SW480 (cell line): ENCODE data around the gene SHMT2.
A peak's percentile ranks its signal among the peaks of the same experiment; 100 is the strongest.

Source experiments
- DNase-seq: peaks from one replicate; pipeline ENCODE4 v3.0.0-alpha.2; 2016; ENCODE audit warnings: low spot score

The SHMT2 gene

DNA sequence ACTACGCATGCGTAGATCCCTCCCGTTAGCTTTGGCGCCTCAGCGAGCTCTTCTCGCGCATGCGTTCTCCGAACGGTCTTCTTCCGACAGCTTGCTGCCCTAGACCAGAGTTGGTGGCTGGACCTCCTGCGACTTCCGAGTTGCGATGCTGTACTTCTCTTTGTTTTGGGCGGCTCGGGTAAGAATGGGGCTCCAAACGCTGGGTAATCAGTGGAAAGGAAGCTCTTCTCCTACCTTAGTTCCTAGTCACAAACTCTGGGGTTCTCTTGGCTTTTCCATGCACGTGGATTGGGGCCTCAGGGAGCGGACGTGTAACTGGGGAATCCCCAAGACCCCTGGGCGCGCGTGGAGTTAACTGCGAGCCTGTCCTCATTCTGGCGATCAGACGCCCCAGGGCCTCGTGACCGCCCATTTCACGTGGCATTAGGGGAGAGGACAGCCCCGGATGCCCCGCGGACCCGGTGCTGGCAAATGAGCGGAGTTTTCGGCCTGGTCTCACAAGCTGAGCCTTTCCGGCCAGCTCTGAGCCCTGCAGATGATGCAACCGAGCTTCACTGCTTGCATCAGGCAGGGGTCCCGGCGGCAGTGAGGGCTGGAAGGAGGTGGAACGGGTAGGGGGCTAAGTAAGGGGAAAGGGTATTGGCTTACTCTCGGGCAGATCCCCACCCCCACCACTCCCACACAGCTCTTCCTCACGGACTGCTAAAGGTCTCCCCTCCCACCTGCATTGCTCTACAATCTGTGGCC is at the start of gene SHMT2:
Gene SHMT2 (plus strand): TSS at position 78 of the 747 bp plus-strand sequence. CDS start 68 bp downstream, at position 146.
- peak; percentile 96 for DNase-seq

DNA sequence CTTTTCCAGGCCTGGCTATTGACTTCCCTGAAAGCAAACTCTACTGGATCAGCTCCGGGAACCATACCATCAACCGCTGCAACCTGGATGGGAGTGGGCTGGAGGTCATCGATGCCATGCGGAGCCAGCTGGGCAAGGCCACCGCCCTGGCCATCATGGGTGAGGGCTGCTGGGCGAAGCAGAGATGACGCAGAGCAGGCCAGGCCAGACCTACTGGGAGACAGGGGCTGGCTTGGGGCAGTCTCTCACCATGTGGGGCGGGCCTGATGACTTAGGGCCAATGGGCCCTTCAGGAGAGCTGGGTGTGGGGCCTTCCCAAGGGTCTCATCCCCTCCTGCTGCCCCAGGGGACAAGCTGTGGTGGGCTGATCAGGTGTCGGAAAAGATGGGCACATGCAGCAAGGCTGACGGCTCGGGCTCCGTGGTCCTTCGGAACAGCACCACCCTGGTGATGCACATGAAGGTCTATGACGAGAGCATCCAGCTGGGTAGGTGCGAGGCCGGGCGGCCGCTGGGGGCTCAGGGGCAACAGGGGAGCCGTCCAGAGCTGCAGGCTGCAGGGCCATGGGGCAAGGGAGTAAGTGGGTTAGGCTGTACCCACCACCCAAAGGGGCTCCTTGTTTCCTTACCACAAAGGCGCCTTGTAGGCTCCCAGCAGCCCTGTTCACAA is 49.1 kb upstream of the SHMT2 start:
- DNase-seq = no peak

DNA sequence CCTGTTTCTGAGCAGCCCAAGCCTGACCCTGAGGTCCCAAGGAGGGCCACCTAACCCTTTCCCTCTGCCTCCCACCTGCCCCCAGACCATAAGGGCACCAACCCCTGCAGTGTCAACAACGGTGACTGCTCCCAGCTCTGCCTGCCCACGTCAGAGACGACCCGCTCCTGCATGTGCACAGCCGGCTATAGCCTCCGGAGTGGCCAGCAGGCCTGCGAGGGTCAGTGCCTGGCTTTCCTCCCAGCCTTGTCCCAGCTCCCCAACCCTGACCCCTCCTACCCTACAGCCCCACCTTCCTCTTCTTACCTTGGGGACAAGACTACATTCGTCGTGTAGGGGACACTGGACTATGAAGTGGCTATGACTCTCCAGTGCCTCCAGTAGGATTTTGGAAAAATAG is 48.4 kb upstream of the SHMT2 start:
- DNase-seq = no peak

DNA sequence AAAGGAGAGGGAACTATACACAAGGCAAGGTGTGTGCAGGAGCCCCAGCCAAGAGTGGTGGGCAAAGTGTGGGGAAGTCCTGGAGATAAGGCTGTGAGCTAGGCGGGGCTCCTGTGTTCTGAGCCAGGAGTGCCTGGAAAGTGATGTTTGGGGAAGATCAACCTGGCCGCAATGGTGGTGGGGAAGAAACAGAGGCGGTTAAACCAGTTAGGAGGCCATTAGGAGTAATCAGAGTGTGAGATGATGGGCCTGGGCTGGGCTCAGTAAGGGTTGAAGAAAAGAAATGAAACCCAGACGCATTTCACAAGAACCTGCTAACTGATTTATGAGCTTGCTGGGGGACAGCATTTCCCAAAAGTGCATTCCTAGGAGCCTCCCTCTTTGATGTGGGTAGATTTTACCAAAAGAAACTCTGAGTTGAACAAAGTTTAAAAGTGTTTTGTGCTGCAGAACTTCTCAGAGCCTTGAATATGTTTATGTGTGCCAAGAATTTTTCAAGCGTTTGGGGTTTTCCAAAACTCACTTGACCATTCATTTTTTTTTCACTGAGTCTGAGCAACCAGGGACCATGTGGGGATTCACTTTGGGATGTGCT is 47.9 kb upstream of the SHMT2 start:
- peak; percentile 30 for DNase-seq

DNA sequence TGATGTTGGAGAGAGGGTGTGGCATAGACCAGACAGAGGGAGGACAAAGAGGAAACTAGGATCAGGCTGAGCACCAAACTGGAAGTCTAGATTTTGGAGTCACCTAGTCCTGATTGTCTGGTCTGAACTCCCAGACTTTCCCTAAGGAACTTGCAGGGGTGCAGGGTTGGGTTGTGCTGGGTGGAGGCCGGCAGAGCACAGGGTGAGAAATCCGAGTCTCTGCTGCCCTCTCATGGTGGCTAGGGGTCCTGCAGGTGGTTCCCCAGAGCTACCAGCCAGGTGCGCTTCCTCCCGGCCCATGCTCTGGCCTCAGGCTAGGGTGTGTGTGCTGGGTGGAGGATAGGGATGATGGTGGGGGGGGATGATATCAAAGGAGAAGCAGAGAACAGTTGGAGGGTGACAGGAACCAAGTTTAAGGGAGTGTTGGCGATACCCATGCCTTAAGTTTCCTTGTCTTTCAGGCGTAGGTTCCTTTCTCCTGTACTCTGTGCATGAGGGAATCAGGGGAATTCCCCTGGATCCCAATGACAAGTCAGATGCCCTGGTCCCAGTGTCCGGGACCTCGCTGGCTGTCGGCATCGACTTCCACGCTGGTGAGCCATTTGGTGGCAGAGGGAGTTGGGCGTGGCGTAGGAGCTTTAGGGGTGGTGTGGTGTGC is 46.5 kb upstream of the SHMT2 start:
- peak; percentile 75 for DNase-seq

DNA sequence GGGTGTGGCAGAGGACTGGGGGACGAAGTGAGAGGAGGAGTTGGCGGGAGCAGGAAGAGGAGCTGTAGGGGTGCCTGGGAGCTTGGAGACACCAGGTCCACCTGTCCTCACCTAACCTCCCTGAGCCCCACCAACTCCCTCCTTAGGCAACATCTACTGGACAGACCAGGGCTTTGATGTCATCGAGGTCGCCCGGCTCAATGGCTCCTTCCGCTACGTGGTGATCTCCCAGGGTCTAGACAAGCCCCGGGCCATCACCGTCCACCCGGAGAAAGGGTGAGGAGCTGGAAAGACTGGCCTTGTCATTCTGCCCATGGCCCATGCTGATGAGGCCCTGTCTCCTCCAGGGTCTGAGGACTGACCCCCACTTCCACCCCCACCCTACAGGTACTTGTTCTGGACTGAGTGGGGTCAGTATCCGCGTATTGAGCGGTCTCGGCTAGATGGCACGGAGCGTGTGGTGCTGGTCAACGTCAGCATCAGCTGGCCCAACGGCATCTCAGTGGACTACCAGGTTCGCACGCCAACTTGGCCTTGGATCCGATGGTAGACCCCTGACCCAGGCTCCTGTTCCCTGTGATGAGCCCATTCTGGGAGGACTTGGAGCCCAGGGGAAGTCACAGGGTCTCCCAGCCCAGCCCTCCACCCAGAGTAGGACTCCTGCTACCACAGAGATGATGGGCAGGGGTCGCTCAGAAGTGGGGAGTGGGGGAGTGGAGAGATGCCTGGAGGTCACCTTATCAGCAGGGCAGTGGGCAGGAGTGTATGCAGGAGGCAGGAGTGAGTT is 45.4 kb upstream of the SHMT2 start:
- DNase-seq = no peak

DNA sequence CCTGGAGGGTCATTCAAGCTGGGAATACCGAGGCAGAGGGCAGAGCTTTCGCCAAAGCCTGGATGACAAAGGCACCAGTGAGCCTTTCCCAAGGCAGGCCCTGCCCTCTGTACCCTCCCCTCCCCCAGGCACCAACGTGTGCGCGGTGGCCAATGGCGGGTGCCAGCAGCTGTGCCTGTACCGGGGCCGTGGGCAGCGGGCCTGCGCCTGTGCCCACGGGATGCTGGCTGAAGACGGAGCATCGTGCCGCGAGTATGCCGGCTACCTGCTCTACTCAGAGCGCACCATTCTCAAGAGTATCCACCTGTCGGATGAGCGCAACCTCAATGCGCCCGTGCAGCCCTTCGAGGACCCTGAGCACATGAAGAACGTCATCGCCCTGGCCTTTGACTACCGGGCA is 44.1 kb upstream of the SHMT2 start:
- no peak for DNase-seq

DNA sequence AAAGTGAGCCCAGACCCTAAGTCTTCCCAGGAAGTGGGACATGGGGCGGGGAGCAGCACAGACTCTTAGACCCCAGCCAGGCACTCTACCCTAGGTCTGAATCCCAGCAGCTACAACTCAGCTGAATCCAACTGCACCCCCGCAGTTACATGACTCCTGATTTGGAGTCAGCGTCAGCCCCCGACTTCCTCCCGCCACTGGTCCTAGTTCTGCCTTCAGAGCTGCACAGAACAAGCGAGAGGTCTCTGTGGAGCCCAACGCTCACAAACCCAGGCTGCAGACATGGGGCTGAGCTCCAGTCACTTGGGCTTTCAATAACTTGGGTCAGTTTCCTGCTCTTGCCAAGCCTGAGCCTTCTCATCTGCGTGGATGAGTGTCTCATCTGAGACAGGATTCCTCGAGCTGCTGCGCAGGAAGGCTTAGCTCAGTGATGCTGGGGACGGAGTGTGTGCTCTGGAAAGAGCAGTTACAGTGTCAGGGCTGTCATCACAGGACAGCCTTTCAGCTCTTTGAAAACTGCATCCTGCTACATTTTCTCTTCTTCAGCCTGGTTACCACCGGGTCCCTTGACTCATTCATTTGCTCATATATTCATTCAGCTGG is 43.5 kb upstream of the SHMT2 start:
- DNase-seq = no peak

DNA sequence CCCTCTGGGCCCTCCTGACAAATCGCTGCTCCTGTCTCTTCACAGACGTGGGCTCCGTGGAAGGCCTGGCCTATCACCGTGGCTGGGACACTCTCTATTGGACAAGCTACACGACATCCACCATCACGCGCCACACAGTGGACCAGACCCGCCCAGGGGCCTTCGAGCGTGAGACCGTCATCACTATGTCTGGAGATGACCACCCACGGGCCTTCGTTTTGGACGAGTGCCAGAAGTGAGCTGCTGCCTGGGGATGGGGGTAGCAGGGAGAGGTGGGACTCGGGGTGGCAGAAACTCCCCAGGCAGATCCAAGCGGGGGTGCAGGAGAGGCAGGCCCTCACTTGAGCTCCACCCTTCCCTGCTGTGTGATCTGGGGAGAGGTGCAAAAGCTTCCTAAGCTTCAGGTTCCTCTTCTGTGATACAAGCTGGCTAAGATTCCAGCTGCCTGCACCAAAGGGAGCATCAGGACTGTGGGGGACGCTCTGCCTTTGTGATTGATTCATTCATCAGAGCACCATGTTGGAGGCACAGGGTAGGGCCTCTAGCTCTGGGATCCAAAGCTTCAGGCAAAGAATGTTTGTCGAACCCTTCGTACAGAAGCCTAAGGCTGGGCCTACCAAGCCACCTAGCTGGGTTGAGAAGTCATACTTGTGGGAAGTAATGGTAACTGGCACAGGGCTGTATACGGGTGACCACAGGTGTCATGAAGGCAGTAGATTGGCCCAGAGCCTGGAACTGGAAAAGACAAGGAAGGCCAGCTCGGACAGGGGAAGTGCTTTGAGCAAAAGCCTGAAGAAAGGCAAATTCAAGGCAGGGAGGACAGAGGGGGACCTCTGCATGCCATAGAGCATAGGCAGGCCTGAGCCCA is 42.1 kb upstream of the SHMT2 start:
- DNase-seq = no peak

DNA sequence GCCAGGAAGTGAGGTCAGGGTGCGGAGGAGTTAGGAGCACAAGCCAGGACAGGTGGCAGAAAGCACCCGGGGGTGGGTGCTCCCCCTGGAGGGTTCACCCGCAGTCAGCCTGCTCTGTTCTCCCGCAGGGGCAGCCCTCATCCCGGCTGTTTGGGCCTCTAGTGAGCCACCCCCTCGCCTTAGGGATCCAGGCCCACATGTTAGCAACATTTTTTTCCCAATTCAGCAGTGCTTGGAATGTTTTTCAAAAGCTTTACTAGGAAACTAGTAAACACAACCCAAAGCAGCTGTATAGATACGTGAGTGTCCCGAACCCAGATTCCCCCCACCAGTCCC is 41.5 kb upstream of the SHMT2 start:
- DNase-seq = no peak

DNA sequence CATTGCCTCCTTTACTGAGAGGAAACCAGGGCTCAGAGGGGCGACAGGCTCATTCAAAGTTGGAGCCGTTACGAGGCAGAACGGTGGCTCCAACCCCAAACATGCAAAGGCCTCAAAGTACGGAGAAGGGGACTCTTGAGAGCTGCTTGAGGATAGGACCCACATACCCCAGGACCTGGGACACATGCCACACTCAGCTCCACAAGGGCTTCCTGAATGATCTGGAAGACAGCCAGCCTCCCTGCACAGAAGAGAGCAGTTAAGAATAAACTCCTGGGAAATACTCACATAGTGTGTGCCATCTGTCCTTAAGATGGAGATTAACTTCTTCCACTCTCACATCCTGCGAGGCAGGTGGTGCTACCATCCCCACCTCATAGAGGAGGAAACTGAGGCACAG is 39.5 kb upstream of the SHMT2 start:
- DNase-seq = no peak

DNA sequence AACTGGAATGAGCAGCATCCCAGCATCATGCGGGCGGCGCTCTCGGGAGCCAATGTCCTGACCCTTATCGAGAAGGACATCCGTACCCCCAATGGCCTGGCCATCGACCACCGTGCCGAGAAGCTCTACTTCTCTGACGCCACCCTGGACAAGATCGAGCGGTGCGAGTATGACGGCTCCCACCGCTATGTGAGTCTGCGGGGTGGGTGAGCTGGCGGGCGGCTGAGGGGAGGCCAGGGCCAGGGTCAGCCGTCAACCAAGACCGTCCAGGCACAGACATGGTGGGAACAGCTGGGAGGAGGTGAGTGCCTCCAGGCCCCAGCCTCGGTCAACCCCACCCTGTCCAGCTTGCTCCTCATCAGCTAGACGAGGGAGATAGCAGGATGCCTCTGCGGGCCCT is 38.7 kb upstream of the SHMT2 start:
- no peak for DNase-seq

DNA sequence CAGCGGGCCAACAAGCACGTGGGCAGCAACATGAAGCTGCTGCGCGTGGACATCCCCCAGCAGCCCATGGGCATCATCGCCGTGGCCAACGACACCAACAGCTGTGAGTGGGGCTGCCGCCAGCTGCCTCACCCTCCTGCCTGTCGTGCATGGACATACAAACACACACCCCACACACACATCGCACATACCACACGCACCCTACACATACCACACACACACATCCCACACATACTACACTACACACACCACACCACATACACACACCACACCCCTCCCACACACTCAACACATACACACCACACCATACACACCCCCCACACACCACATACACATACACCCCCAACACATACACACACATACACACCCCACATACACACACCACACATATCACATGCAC is 38.1 kb upstream of the SHMT2 start:
- DNase-seq = no peak

DNA sequence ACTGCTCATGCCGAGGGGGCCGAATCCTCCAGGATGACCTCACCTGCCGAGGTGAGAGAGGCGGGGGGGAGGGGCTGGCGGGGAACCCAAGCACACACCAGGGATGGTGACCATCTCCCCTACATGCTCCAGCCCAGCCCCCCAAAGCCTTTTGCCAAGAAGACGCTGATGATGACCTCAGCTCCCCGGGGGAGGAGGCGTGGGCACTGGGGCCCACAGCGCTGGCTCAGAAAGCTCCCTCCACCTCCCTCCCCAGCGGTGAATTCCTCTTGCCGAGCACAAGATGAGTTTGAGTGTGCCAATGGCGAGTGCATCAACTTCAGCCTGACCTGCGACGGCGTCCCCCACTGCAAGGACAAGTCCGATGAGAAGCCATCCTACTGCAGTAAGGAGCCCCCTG is 36.6 kb upstream of the SHMT2 start:
- no peak for DNase-seq

DNA sequence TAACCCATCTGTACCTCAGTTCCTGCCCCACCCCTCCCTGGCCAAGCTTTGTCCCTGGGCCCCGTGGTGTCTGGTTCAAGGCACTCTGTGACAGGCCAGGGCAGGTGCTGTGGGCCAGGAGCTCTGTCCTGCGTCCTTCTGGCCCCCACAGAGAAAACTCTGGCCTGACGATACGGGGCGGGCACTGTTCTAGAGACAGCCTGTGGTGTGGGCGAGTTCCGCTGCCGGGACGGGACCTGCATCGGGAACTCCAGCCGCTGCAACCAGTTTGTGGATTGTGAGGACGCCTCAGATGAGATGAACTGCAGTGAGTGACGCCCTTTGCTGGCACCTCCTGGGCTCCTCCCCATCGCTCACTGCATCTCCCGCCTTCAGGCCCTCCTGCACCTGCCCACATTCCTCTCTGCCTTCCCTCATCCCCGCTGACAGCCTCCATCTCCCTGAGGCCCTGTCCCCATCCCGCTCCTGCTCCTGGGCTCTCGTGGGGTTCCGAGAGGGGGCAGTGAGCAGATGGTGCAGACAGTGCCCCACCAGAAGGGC is 35.7 kb upstream of the SHMT2 start:
- DNase-seq = no peak

DNA sequence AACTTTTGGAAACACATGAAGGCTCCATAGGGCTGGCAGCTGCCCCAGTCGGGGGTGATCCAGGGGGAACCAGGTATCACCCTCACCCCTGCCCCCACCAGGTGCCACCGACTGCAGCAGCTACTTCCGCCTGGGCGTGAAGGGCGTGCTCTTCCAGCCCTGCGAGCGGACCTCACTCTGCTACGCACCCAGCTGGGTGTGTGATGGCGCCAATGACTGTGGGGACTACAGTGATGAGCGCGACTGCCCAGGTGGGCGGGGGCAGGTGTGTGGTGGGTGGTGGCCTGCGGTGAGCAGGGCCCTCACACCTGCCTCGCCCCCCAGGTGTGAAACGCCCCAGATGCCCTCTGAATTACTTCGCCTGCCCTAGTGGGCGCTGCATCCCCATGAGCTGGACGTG is 35.3 kb upstream of the SHMT2 start:
- DNase-seq = no peak

DNA sequence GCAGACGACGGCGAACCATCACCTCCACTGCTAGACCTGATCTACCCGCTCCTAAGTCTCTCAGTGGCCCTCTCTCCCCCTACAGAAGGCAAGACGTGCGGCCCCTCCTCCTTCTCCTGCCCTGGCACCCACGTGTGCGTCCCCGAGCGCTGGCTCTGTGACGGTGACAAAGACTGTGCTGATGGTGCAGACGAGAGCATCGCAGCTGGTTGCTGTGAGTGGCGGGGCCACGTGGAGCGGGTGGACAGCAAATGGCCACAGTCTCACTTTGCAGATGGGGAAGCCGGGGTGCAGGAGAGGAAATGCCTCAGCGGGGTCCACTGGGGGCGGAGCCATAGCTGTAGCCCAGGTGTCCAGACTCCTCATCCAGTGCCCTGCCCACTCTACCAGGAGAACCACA is 34.3 kb upstream of the SHMT2 start:
- DNase-seq = no peak

DNA sequence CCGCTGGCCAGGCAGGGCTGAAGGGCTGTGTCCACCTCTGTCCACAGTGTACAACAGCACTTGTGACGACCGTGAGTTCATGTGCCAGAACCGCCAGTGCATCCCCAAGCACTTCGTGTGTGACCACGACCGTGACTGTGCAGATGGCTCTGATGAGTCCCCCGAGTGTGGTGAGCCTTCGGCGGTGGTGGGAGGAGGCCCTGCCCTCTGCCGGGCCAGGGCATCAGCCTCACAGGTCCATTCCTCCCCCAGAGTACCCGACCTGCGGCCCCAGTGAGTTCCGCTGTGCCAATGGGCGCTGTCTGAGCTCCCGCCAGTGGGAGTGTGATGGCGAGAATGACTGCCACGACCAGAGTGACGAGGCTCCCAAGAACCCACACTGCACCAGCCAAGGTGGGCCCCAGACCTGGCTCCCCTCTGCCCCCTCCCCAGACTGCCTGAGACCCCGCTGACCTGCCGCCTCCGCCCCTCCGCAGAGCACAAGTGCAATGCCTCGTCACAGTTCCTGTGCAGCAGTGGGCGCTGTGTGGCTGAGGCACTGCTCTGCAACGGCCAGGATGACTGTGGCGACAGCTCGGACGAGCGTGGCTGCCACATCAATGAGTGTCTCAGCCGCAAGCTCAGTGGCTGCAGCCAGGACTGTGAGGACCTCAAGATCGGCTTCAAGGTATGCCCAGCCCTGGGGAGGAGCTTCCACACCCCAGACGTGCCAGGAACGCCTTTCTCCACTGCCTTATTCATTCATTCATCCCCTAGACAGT is 33.7 kb upstream of the SHMT2 start:
- peak; percentile 78 for DNase-seq

DNA sequence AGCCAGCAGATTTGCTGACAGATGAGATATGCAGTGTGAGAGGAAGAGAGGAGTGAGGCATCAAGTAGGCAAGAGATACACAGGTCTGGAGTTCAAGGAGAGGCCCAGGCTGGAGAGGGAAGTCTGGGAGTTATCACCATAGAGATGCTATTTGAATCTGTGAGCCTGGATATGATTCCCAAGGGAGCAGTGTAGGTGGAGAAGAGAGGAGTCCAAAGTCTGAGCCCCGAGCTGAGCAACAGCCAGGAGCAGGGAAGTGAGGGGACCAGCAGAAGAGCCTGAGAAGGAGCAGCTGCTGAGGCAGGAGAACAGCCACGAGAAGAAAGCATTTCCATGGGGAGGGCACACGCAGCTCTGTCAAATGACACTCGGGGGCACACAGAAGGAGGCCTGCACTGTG is 33.1 kb upstream of the SHMT2 start:
- no peak for DNase-seq

DNA sequence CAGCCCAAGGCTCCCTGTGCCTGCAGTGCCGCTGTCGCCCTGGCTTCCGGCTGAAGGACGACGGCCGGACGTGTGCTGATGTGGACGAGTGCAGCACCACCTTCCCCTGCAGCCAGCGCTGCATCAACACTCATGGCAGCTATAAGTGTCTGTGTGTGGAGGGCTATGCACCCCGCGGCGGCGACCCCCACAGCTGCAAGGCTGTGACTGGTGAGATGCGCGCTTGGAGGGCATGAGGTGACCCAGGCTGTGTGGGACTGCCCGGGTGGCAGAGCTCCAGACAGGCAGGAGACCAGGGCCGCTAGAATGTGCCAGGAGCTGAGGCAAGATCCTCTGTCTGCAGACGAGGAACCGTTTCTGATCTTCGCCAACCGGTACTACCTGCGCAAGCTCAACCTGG is 32.6 kb upstream of the SHMT2 start:
- no peak for DNase-seq
